ENCODE results near the gene APOC1. TPM values are rescaled to one million over a fixed set of nuclear protein-coding genes. Genes with fewer than 3 reads are reported as not detected.
"Not testable (repeated sequence)": the region's sequence is repeated elsewhere in the genome, so short reads cannot be mapped to it uniquely, and the experiment has no call there.

The APOC1 gene
- total and polyA plus RNA-seq, 8 donors, result 9.2 to 569 (median 12.6) TPM

DNA sequence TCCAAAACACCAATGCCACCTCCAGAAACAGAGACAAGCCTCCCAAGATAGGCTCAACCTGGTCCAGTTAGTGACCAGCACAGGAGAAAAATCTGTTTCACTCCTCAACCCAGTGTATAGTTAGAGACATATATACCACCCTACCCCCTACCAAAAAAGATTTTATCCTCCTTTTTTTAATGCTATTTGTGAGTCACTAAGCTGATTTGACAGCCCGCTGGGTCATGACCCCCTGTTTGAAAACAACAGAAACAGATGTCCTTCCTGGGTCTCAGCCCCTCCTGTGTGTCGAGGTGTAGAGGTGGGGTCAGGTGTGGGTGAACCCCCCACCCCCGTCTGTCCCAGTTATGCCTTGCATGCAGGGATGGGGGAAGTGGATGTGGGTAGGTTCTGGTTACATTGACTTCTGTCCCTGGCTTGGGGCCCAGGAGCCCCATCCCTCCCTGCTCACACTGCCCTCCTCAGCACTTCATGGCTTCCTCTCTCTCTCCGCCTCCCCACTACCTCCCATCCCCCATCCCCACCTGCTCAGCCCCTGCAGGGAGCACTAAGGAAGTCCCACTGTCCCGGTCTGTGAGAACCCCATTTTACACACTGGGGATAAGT lies 37.4 kb upstream of the APOC1 start:
- H3K36me3 ChIP-seq, result peaks cover 0 to 81% of the 10 kb centered on the region in 2 donors
- no peak overlapping the region for H3K4me3 ChIP-seq
- H3K4me1 ChIP-seq, result peaks cover 0 to 5% of the 10 kb centered on the region in 2 donors
- no peak for DNase-seq
- H3K27ac ChIP-seq, result no peak overlapping the region
- intact Hi-C loops (cut with DNase I), result no loop called here
- TF ChIP-seq, protein P1, sequence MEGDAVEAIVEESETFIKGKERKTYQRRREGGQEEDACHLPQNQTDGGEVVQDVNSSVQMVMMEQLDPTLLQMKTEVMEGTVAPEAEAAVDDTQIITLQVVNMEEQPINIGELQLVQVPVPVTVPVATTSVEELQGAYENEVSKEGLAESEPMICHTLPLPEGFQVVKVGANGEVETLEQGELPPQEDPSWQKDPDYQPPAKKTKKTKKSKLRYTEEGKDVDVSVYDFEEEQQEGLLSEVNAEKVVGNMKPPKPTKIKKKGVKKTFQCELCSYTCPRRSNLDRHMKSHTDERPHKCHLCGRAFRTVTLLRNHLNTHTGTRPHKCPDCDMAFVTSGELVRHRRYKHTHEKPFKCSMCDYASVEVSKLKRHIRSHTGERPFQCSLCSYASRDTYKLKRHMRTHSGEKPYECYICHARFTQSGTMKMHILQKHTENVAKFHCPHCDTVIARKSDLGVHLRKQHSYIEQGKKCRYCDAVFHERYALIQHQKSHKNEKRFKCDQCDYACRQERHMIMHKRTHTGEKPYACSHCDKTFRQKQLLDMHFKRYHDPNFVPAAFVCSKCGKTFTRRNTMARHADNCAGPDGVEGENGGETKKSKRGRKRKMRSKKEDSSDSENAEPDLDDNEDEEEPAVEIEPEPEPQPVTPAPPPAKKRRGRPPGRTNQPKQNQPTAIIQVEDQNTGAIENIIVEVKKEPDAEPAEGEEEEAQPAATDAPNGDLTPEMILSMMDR (IDR thresholded peaks at IDR 0.05), result no peak
- H3K9me3 ChIP-seq, result no peaks in the 10 kb centered on the region
- H3K27me3 ChIP-seq, result no peaks in the 10 kb centered on the region
- no peak for ATAC-seq

DNA sequence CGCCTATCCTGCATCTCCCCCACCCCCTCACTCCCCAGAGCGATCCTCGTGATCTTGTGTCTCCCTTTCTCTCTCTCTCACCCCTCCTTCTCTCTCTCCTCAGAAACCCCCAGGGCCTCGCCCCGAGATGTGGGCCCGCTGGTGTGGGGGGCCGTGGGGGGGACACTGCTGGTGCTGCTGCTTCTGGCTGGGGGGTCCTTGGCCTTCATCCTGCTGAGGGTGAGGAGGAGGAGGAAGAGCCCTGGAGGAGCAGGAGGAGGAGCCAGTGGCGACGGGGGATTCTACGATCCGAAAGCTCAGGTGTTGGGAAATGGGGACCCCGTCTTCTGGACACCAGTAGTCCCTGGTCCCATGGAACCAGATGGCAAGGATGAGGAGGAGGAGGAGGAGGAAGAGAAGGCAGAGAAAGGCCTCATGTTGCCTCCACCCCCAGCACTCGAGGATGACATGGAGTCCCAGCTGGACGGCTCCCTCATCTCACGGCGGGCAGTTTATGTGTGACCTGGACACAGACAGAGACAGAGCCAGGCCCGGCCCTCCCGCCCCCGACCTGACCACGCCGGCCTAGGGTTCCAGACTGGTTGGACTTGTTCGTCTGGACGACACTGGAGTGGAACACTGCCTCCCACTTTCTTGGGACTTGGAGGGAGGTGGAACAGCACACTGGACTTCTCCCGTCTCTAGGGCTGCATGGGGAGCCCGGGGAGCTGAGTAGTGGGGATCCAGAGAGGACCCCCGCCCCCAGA lies 36.1 kb upstream of the APOC1 start:
- Histone ChIP-seq H3K27ac (no peak overlapping the region), H3K9me3 (no peaks in the 10 kb centered on the region), H3K36me3 (peaks cover 0 to 76% of the 10 kb centered on the region in 2 donors), H3K4me1 (peaks cover 0 to 5% of the 10 kb centered on the region in 2 donors), H3K27me3 (no peaks in the 10 kb centered on the region), H3K4me3 (no peak overlapping the region)
- TF ChIP-seq, protein P1 (IDR thresholded peaks at IDR 0.05), result no peak
- intact Hi-C loops (cut with DNase I), result no loop called here
- ATAC-seq, result peak; percentile 48
- peak in 1 of 4 donors; percentile 28 for DNase-seq

DNA sequence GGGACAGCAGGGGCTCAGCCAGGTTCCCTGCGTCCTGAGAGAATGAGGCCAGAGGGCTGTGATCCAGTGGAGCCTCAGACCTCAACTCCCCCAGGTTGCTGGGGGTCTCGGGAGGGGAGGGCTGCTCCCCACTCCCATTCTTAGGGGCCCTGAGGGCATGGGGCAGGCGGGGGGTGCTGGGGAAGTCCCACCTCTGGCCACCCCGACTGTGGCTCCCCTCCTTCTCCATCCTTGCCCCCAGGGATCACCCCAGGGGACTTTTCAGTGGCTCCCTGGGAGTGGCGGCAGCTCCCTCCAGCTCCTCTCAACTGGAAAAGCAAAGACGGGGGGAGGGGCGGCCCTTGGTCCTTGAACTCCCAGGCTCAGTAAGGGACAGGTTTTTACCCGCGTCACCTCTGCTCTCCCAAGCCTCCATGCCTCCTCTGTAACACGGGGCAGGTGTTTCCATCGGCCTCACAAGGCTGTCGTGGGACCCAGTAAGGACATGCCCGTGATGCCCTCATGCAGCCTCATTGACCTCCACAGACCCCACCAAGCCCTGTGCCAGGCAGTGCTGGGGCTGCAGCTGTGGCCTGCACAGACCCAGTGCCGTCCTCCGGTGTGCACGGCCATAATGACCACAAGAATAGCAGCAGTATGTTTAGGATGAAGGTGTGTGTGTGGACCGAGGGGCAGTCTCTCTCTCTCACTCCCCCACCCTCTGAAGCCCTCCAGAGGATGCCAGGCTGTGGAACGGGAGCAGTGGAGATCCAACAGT lies 34.9 kb upstream of the APOC1 start:
- no peak overlapping the region for H3K27ac ChIP-seq
- intact Hi-C loops (cut with DNase I), result no loop called here
- peak; percentile 29 for ATAC-seq

DNA sequence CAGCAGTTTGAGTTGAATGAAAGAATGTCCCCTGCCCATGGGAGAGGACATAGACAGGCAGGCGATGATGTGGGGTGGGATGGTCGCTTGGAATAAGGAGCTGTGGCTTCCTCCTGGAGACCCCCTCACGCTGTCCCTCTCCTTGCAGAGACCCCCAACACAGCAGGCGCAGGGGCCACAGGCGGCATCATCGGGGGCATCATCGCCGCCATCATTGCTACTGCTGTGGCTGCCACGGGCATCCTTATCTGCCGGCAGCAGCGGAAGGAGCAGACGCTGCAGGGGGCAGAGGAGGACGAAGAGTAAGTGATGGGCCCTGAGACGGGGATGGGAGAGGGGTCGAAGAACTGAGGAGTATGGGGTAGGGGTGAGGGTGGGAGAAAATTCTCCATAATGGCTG lies 32.3 kb upstream of the APOC1 start:
- no peak for ATAC-seq
- Histone ChIP-seq H3K4me3 (no peak overlapping the region), H3K36me3 (peaks cover 0 to 69% of the 10 kb centered on the region in 2 donors), H3K27me3 (no peaks in the 10 kb centered on the region), H3K9me3 (no peaks in the 10 kb centered on the region), H3K4me1 (peaks cover 0 to 5% of the 10 kb centered on the region in 2 donors), H3K27ac (no peak overlapping the region)
- TF ChIP-seq, protein P1 (IDR thresholded peaks at IDR 0.05), result no peak
- no peak for DNase-seq
- intact Hi-C loops (cut with DNase I), result no loop called here

More for the DNA sequence above, 34.9 kb upstream of the APOC1 start:
- H3K4me3 ChIP-seq, result no peak overlapping the region
- peaks cover 0 to 73% of the 10 kb centered on the region in 2 donors for H3K36me3 ChIP-seq
- no peaks in the 10 kb centered on the region for H3K27me3 ChIP-seq
- DNase-seq, result no peak
- no peaks in the 10 kb centered on the region for H3K9me3 ChIP-seq
- H3K4me1 ChIP-seq, result peaks cover 0 to 5% of the 10 kb centered on the region in 2 donors
- TF ChIP-seq, protein P1 (IDR thresholded peaks at IDR 0.05), result no peak

DNA sequence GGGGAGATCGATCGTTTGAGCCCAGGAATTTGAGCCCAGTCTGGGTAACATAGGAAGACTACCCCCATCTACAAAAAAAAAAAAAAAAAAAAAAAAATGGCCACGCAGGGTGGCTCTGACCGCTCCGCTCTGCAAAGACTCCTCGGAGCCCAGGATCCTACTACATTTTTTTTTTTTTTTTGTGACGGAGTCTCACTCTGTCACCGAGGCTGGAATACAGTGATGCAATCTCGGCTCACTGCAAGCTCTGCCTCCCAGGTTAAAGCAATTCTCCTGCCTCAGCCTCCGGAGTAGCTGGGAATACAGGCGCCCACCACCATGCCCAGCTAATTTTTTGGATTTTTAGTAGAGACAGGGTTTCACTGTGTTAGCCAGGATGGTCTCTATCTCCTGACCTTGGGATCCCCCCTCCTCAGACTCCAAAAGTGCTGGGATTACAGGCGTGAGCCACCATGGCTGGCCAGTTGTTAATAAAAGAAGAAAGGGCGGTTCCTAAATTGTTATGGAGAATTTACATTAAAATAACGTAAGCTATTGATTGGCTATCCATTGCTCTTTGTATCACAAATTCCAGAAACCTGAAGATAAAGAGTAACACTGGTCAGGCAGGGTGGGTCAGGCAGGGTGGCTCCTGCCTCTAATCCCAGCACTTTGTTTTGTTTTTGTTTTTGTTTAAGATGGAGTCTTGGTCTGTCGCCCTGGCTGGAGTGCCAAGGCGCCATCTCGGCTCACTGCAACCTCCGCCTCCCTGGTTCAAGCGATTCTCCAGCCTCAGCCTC lies 31.6 kb upstream of the APOC1 start:
- ATAC-seq; DNase-seq; H3K4me3 ChIP-seq; intact Hi-C loops (cut with DNase I); H3K27me3 ChIP-seq; H3K9me3 ChIP-seq; H3K4me1 ChIP-seq; H3K27ac ChIP-seq: not testable (repeated sequence)
- peaks cover 0 to 69% of the 10 kb centered on the region in 2 donors for H3K36me3 ChIP-seq
